Prostate gland (tissue), 2 donors: ENCODE measurements around the gene ARHGEF4.

Source experiments
- CTCF ChIP-seq, 4 experiments: fragments of 200-600 bp in 2 of 4; fragments of 450-650 bp in 2 of 4; sonication (generic) in 2 of 4; IDR thresholded peaks; 1 replicate in 3 of 4; 2 replicates in 1 of 4; pipeline ENCODE4 v1.5.1; 2016 to 2019; ENCODE audit warnings: antibody characterized with exemption in 4 of 4, mild to moderate bottlenecking in 2 of 4, moderate library complexity in 2 of 4
- POLR2A ChIP-seq: fragments of 450-650 bp; IDR thresholded peaks from one replicate; pipeline ENCODE4 v1.6.1; 2016; ENCODE audit warnings: antibody characterized with exemption, mild to moderate bottlenecking
- POLR2AphosphoS5 ChIP-seq: sonication (generic); formaldehyde crosslinking; IDR thresholded peaks from one replicate; pipeline ENCODE4 v1.6.1; 2017; ENCODE audit warnings: antibody characterized with exemption

- TF ChIP-seq POLR2A (no peak), CTCF (IDR thresholded peaks at IDR 0.05) (no peak), POLR2AphosphoS5 (no peak)
Observed at GRCh38 chr2:130921164-130921476, 84.4 kb downstream of the ARHGEF4 start.
